Colonic mucosa (tissue), 4 donors: ENCODE data around the gene COX15. TPM values are rescaled to one million over a fixed set of nuclear protein-coding genes. Genes with fewer than 3 reads are reported as not detected.

ENCODE experiments used
- DNase-seq: peaks from one replicate; pipeline ENCODE4 v3.0.0-alpha.2; 2020
- H3K27ac ChIP-seq: fragments of 200-600 bp; one replicate; pipeline ENCODE4 v1.8.0; 2021
- H3K27me3 ChIP-seq: fragments of 200-600 bp; one replicate; pipeline ENCODE4 v1.8.0; 2021
- H3K36me3 ChIP-seq: fragments of 200-600 bp; one replicate; pipeline ENCODE4 v1.8.0; 2021
- H3K4me1 ChIP-seq: fragments of 200-600 bp; one replicate; pipeline ENCODE4 v1.8.0; 2021; ENCODE audit warnings: mild to moderate bottlenecking
- H3K4me3 ChIP-seq: fragments of 200-600 bp; one replicate; pipeline ENCODE4 v1.8.0; 2021
- H3K9ac ChIP-seq, 2 donors: one replicate each; pipeline ENCODE4 v1.7.0; 2013; ENCODE audit warnings: control low read depth in 2 of 2, low read depth in 2 of 2, low read length in 2 of 2
- H3K9me3 ChIP-seq: fragments of 200-600 bp; one replicate; pipeline ENCODE4 v1.8.0; 2021
- CTCF ChIP-seq: fragments of 200-600 bp; IDR thresholded peaks from one replicate; pipeline ENCODE4 v1.8.0; 2022; ENCODE audit warnings: antibody characterized with exemption, mild to moderate bottlenecking
- intact Hi-C: fragments of 100-400 bp; cut with DNase I; formaldehyde crosslinking; loops from one replicate; pipeline ENCODE4 v1.14.1; 2022
- total RNA-seq, 2 donors: library from RNA; stranded (reverse); fragmentation: NEBNext Ultra II Directional in 1 of 2; extraction: Animal tissue kit (Norgen Biotek cat#: 25700) in 1 of 2; gene quantifications; one replicate each; pipeline ENCODE4 v1.2.1, GENCODE V29; 2021
- donor health status: healthy.
- donor health status: DM: no; HTN: no; CAD: no.
- donor health status: DM: no; HTN: no; CAD: no.

COX15 gene
- 10 to 100 TPM; 48.1 to 50.1 TPM for total RNA-seq

GRCh38 chr10:99732033-99732842 is at the start of gene COX15, which contains the start of gene CUTC:
Gene COX15 (minus strand): TSS chr10:99732127. CDS start chr10:99732049, 78 bp downstream.
Gene CUTC (plus strand): TSS chr10:99732234. CDS start chr10:99732349, 115 bp downstream.
- no peaks in the 10 kb centered on the region for H3K27me3 ChIP-seq
- no peaks in the 10 kb centered on the region for H3K9me3 ChIP-seq

GRCh38 chr10:99779335-99779734 is 47.4 kb upstream of the COX15 start:
- Histone ChIP-seq H3K36me3 (no peaks in the 10 kb centered on the region), H3K4me3 (no peak overlapping the region), H3K9ac (no peak overlapping the region), H3K9me3 (no peaks in the 10 kb centered on the region), H3K27me3 (no peaks in the 10 kb centered on the region), H3K27ac (peak overlapping the region; percentile 15), H3K4me1 (no peaks in the 10 kb centered on the region)
- TF ChIP-seq CTCF: no peak
- intact Hi-C loops: no loop called here
- no peak for DNase-seq

More at GRCh38 chr10:99732033-99732842, at the start of gene COX15, which contains the start of gene CUTC:
- peak; percentile 98 for DNase-seq
- H3K4me3 ChIP-seq: peak within 1 kb of the TSS; percentile 72
- peak within 1 kb of the TSS; percentile 95 for H3K27ac ChIP-seq
- intact Hi-C loops: no loop called here
- no peaks in the 10 kb centered on the region for H3K36me3 ChIP-seq
- H3K4me1 ChIP-seq: no peaks in the 10 kb centered on the region
- peak; percentile 46 for TF ChIP-seq CTCF
- H3K9ac ChIP-seq: peak within 1 kb of the TSS; percentile 82 to 99

GRCh38 chr10:99777918-99778714 is 46.2 kb upstream of the COX15 start:
- intact Hi-C loops: no loop called here
- H3K4me1 ChIP-seq: no peaks in the 10 kb centered on the region
- H3K27me3 ChIP-seq: no peaks in the 10 kb centered on the region
- H3K9me3 ChIP-seq: no peaks in the 10 kb centered on the region
- no peak overlapping the region for H3K9ac ChIP-seq
- DNase-seq: no peak
- no peak for TF ChIP-seq CTCF
- H3K4me3 ChIP-seq: no peak overlapping the region
- H3K36me3 ChIP-seq: no peaks in the 10 kb centered on the region
- no peak overlapping the region for H3K27ac ChIP-seq

GRCh38 chr10:99775850-99776249 is 43.9 kb upstream of the COX15 start:
- Histone ChIP-seq H3K36me3 (no peaks in the 10 kb centered on the region), H3K27ac (no peak overlapping the region), H3K9ac (no peak overlapping the region), H3K9me3 (no peaks in the 10 kb centered on the region), H3K27me3 (no peaks in the 10 kb centered on the region), H3K4me3 (no peak overlapping the region), H3K4me1 (no peaks in the 10 kb centered on the region)
- DNase-seq: no peak
- intact Hi-C loops: no loop called here
- no peak for TF ChIP-seq CTCF

- H3K9me3 ChIP-seq: no peaks in the 10 kb centered on the region
- no peaks in the 10 kb centered on the region for H3K4me1 ChIP-seq
- no peak overlapping the region for H3K9ac ChIP-seq
- no peak overlapping the region for H3K4me3 ChIP-seq
- no peak for DNase-seq
- no peaks in the 10 kb centered on the region for H3K27me3 ChIP-seq
- H3K36me3 ChIP-seq: no peaks in the 10 kb centered on the region
- H3K27ac ChIP-seq: no peak overlapping the region
- intact Hi-C loops: no loop called here
- TF ChIP-seq CTCF: no peak
Measured at GRCh38 chr10:99770408-99771045, 38.6 kb upstream of the COX15 start.
